Fibroblast of lung (primary cell): Measurements from ENCODE around the gene INPP5A. TPM values are rescaled to one million over a fixed set of nuclear protein-coding genes. Genes with fewer than 3 reads are reported as not detected.

Experiments used
- DNase-seq, 2 donors: peaks; one replicate each; pipeline versions ENCODE4 v3.0.0 to v3.0.0-alpha.2; 2010; ENCODE audit warnings: low read depth in 2 of 2
- H2AFZ ChIP-seq: 2 replicates; pipeline ENCODE4 v1.5.1; 2012; ENCODE audit warnings: low read length, control low read depth, inconsistent platforms
- H3K27ac ChIP-seq: 2 replicates; pipeline ENCODE4 v1.5.1; 2011; ENCODE audit warnings: low read length, control low read depth; ENCODE audit not compliant: insufficient read depth
- H3K27me3 ChIP-seq: 2 replicates; pipeline ENCODE4 v1.5.1; 2011; ENCODE audit warnings: mild to moderate bottlenecking, low read length; ENCODE audit not compliant: control insufficient read depth, insufficient read depth
- H3K36me3 ChIP-seq: 2 replicates; pipeline ENCODE4 v1.5.1; 2011; ENCODE audit warnings: low read length; ENCODE audit not compliant: control insufficient read depth, insufficient read depth
- H3K4me1 ChIP-seq: 2 replicates; pipeline ENCODE4 v1.5.1; 2011; ENCODE audit warnings: low read length; ENCODE audit not compliant: control insufficient read depth, insufficient read depth; ENCODE audit errors: extremely low read depth
- H3K4me2 ChIP-seq: 2 replicates; pipeline ENCODE4 v1.5.1; 2011; ENCODE audit warnings: low read length, control low read depth; ENCODE audit not compliant: insufficient read depth; ENCODE audit errors: extremely low read depth
- H3K4me3 ChIP-seq, 4 experiments: fragments of 200-600 bp in 1 of 4; sonication (generic) in 1 of 4; replicated peaks in 1 of 4; 2 replicates each; pipeline ENCODE4 v1.5.1; 2011 to 2016; ENCODE audit warnings: low read length in 4 of 4, low read depth in 3 of 4, mild to moderate bottlenecking in 3 of 4, control low read depth in 2 of 4, inconsistent platforms in 1 of 4, mixed read lengths in 1 of 4; ENCODE audit not compliant: insufficient read depth in 1 of 4; ENCODE audit errors: control extremely low read depth in 1 of 4
- H3K79me2 ChIP-seq: 2 replicates; pipeline ENCODE4 v1.5.1; 2012; ENCODE audit warnings: mild to moderate bottlenecking, low read length, inconsistent platforms; ENCODE audit not compliant: control insufficient read depth, insufficient read depth
- H3K9ac ChIP-seq: 2 replicates; pipeline ENCODE4 v1.5.1; 2011; ENCODE audit warnings: mild to moderate bottlenecking, low read length, control low read depth; ENCODE audit not compliant: insufficient read depth
- H3K9me3 ChIP-seq: 2 replicates; pipeline ENCODE4 v1.5.1; 2012; ENCODE audit warnings: low read depth, low read length; ENCODE audit not compliant: control insufficient read depth, insufficient read depth
- H4K20me1 ChIP-seq: 2 replicates; pipeline ENCODE4 v1.5.1; 2011; ENCODE audit warnings: low read length; ENCODE audit not compliant: control insufficient read depth, insufficient read depth; ENCODE audit errors: extremely low read depth
- EZH2 ChIP-seq: IDR thresholded peaks from 2 replicates; pipeline ENCODE4 v1.5.1; 2012; ENCODE audit warnings: low read length, control low read depth, mild to moderate bottlenecking; ENCODE audit errors: missing control alignments
- polyA plus RNA-seq, 2 donors: library from polyadenylated mRNA; depleted of rRNA in 1 of 2; stranded (reverse) in 1 of 2; unstranded in 1 of 2; fragments of >200 nt; gene quantifications; 2 replicates each; pipeline ENCODE4 v1.2.1, GENCODE V29; 2011 to 2012; ENCODE audit warnings: missing spikeins in 1 of 2
- total RNA-seq: library from RNA; depleted of rRNA; stranded (reverse); fragments of >200 nt; gene quantifications from 2 replicates; pipeline ENCODE4 v1.2.1, GENCODE V29; 2014
- TF ChIP-seq, protein P1 (sequence below), 2 donors: IDR thresholded peaks in 1 of 2; conservative IDR thresholded peaks in 1 of 2; 1 replicate in 1 of 2; 2 replicates in 1 of 2; pipeline ENCODE4 v1.5.1; 2011 to 2012; ENCODE audit warnings: low read length in 2 of 2, control low read depth in 1 of 2, inconsistent platforms in 1 of 2, low read depth in 1 of 2, mild to moderate bottlenecking in 1 of 2

Gene INPP5A
- total and polyA plus RNA-seq, 2 donors (not counting 1 experiment from before 2014, with no cell fraction given): 24.6 to 39.9 TPM

DNA sequence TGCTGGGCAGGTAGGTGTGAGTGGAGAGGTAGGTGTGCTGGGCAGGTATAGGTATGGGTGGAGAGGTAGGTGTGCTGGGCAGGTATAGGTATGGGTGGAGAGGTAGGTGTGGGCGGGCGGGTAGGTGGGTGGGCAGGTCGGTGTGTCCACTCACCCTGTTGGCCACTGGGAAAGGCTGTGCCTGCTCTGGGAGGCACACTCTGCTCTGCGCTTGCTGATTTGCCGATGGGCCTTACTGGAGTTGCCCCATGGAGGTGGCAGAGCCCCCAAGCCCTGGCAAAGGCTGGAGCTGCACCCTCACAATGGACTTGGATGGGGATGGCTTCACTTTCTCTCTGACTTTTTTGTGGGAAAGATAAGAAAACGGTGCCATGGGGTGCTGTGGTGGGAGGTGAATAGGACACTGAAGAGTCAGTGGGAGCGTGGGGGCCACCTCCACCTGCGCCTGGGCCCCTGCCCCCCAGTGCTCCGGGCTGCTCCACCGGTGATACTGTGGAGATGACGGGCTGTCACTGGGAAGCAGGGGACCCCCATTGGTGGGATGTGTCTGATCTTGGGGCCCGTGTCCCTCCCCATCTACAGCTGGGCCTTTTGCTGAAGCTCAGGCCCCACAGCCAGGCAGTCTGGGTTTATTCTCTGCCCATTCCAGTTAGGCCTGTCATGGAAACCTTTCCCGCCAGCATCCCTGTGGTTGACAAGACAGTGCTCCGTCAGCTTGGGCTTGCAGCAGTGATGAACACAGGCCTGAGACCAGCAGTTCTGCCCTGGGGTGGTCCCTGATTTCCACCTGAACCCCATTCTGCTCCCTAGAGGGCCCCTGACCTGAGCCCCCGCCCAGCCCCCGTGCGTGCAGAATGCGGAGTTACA lies 173.4 kb downstream of the INPP5A start:
- Histone ChIP-seq H3K9ac (no peak overlapping the region), H4K20me1 (no peaks in the 10 kb centered on the region), H3K27me3 (no peaks in the 10 kb centered on the region), H3K4me3 (no peak overlapping the region), H3K9me3 (no peaks in the 10 kb centered on the region), H3K4me1 (no peaks in the 10 kb centered on the region), H3K4me2 (no peak overlapping the region), H3K36me3 (no peaks in the 10 kb centered on the region), H3K79me2 (no peaks in the 10 kb centered on the region), H3K27ac (no peak overlapping the region), H2AFZ (no peak overlapping the region)
- DNase-seq: no peak
- no peak for TF ChIP-seq EZH2
- TF ChIP-seq, protein P1, sequence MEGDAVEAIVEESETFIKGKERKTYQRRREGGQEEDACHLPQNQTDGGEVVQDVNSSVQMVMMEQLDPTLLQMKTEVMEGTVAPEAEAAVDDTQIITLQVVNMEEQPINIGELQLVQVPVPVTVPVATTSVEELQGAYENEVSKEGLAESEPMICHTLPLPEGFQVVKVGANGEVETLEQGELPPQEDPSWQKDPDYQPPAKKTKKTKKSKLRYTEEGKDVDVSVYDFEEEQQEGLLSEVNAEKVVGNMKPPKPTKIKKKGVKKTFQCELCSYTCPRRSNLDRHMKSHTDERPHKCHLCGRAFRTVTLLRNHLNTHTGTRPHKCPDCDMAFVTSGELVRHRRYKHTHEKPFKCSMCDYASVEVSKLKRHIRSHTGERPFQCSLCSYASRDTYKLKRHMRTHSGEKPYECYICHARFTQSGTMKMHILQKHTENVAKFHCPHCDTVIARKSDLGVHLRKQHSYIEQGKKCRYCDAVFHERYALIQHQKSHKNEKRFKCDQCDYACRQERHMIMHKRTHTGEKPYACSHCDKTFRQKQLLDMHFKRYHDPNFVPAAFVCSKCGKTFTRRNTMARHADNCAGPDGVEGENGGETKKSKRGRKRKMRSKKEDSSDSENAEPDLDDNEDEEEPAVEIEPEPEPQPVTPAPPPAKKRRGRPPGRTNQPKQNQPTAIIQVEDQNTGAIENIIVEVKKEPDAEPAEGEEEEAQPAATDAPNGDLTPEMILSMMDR (conservative IDR thresholded peaks at IDR 0.05 in 1 of 2, IDR thresholded peaks at IDR 0.05 in 1 of 2; ENCODE audit: low read depth in 1 of 2, low read length in 2 of 2): no peak

- H3K4me2 ChIP-seq: no peak overlapping the region
- no peak overlapping the region for H3K9ac ChIP-seq
- no peaks in the 10 kb centered on the region for H3K4me1 ChIP-seq
- H3K27me3 ChIP-seq: no peaks in the 10 kb centered on the region
- H4K20me1 ChIP-seq: no peaks in the 10 kb centered on the region
- H3K36me3 ChIP-seq: no peaks in the 10 kb centered on the region
- TF ChIP-seq EZH2: no peak
- TF ChIP-seq, protein P1 (conservative IDR thresholded peaks at IDR 0.05 in 1 of 2, IDR thresholded peaks at IDR 0.05 in 1 of 2; ENCODE audit: low read depth in 1 of 2, low read length in 2 of 2): no peak
- no peak overlapping the region for H3K27ac ChIP-seq
- H3K4me3 ChIP-seq: no peak overlapping the region
- no peak overlapping the region for H2AFZ ChIP-seq
- H3K9me3 ChIP-seq: no peaks in the 10 kb centered on the region
- DNase-seq: no peak
- no peaks in the 10 kb centered on the region for H3K79me2 ChIP-seq
Measured at GRCh38 chr10:132711613-132712121, 174.1 kb downstream of the INPP5A start.

GRCh38 chr10:132712291-132712690 lies 174.7 kb downstream of the INPP5A start:
- Histone ChIP-seq H3K79me2 (no peaks in the 10 kb centered on the region), H3K9ac (no peak overlapping the region), H3K4me1 (no peaks in the 10 kb centered on the region), H4K20me1 (no peaks in the 10 kb centered on the region), H2AFZ (no peak overlapping the region), H3K27ac (no peak overlapping the region), H3K4me2 (no peak overlapping the region), H3K36me3 (no peaks in the 10 kb centered on the region), H3K27me3 (no peaks in the 10 kb centered on the region), H3K4me3 (no peak overlapping the region), H3K9me3 (no peaks in the 10 kb centered on the region)
- no peak for DNase-seq
- TF ChIP-seq EZH2: no peak
- TF ChIP-seq, protein P1 (conservative IDR thresholded peaks at IDR 0.05 in 1 of 2, IDR thresholded peaks at IDR 0.05 in 1 of 2; ENCODE audit: low read depth in 1 of 2, low read length in 2 of 2): no peak
